ENCODE measurements around the gene MFAP4.

DNA sequence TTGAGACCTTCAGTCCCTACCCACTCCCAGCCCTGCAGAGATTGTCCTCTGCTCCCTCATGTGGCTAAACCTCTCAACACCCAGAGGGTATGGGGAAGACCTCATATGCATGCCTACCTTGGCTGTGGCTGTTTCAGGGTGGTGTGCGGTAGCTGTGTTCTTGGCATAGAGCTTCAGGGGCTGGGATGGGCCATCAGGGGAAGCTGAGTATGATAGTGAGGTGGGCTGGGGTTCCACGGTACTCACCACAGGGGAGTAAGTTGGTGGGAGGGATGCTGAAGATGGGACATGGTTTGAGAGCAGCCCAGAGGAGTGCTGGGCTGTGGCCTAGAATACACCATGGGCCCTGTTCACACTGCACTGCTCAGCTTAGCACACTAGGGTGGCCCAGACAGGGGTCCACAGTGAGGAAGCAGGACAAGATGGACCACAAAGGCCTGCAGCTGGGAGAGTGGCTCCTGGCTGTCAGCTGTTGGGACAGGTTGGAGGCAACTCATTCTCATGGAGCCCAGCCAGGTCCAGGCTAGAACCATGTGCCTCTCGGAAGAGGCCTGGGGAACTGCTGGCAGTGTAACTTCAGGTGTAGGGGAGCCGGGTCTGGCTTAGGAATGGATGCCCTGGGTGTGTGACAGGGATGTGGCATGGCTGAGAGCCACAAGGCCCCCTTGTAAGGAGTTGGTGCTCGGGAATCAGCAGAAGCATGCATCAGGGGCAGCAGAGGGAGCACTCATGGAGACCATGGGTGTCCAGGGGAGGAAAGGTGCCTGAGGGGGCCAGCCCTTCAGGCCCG is 3.1 kb downstream of the MFAP4 start:
- TF ChIP-seq, protein P1, sequence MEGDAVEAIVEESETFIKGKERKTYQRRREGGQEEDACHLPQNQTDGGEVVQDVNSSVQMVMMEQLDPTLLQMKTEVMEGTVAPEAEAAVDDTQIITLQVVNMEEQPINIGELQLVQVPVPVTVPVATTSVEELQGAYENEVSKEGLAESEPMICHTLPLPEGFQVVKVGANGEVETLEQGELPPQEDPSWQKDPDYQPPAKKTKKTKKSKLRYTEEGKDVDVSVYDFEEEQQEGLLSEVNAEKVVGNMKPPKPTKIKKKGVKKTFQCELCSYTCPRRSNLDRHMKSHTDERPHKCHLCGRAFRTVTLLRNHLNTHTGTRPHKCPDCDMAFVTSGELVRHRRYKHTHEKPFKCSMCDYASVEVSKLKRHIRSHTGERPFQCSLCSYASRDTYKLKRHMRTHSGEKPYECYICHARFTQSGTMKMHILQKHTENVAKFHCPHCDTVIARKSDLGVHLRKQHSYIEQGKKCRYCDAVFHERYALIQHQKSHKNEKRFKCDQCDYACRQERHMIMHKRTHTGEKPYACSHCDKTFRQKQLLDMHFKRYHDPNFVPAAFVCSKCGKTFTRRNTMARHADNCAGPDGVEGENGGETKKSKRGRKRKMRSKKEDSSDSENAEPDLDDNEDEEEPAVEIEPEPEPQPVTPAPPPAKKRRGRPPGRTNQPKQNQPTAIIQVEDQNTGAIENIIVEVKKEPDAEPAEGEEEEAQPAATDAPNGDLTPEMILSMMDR (IDR thresholded peaks at IDR 0.05), result no peak
- TF ChIP-seq POLR2A (IDR thresholded peaks at IDR 0.05), result no peak
